ENCODE results near the gene HEXIM1.

HEXIM1 gene

GRCh38 chr17:45190503-45191255 lies 42.4 kb downstream of the HEXIM1 start:
- Histone ChIP-seq H4K20me1 (no peaks in the 10 kb centered on the region), H3K27me3 (no peaks in the 10 kb centered on the region), H3K4me1 (peaks cover 7 to 34% (median 25%) of the 10 kb centered on the region in 10 experiments; a peak in 19 of 20 replicates), H3K36me3 (no peaks in the 10 kb centered on the region), H3K4me2 (peak overlapping the region in 8 of 11 experiments; percentile 43 to 65 (median 54); a peak in 16 of 22 replicates), H3K9ac (0 out of 22 replicates have a peak overlapping the region, but pooled peaks of 2 of the 11 experiments have one; percentile 6 to 14), H3K4me3 (no peak overlapping the region), H3K27ac (peak overlapping the region in 3 of 11 experiments; percentile 1 to 10 (median 9); a peak in 3 of 22 replicates), H3K9me3 (replicated peaks in 1 of 11) (peaks cover 0 to 2% (median 0%) of the 10 kb centered on the region in 11 experiments; a peak in 1 of 22 replicates)
- TF ChIP-seq Cebpa-rat (IDR thresholded peaks at IDR 0.05): no peak

GRCh38 chr17:45195424-45195823 lies 47.1 kb downstream of the HEXIM1 start:
- no peak overlapping the region for H3K4me2 ChIP-seq
- peaks cover 0 to 4% (median 0%) of the 10 kb centered on the region in 11 experiments; a peak in 1 of 22 replicates for H3K9me3 ChIP-seq (replicated peaks in 1 of 11)
- no peak for TF ChIP-seq Cebpa-rat (IDR thresholded peaks at IDR 0.05)

DNA sequence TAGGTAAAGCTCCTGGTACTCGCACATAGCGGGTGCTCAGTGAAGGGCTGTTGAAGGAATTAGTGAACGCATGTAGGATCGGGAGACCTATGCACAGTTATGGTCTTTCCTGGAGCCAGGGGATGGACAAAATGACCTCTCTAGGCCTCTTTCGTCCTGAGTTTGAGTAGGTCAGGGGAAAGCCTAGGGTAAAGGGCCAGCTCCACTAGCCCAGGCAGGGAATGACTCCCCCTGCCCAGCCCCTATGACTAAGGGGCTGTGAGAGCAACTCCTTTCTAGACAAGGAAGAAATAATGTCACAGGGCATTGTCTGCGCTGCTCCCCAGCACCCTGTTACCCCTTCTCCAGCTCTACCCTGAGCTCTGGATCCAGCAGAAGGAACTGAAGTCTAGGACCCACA lies 48.8 kb downstream of the HEXIM1 start:
- peak overlapping the region in 1 of 10 experiments; percentile 39; a peak in 1 of 20 replicates for H3K4me3 ChIP-seq
- H4K20me1 ChIP-seq: no peaks in the 10 kb centered on the region
- H3K4me1 ChIP-seq: peaks cover 49 to 63% (median 59%) of the 10 kb centered on the region in 10 experiments
- no peaks in the 10 kb centered on the region for H3K27me3 ChIP-seq
- peak overlapping the region; percentile 37 to 83 (median 77); a peak in 18 of 22 replicates for H3K9ac ChIP-seq
- TF ChIP-seq Cebpa-rat (IDR thresholded peaks at IDR 0.05): no peak
- peaks cover 0 to 4% (median 0%) of the 10 kb centered on the region in 11 experiments; a peak in 1 of 22 replicates for H3K9me3 ChIP-seq (replicated peaks in 1 of 11)
- H3K36me3 ChIP-seq: no peaks in the 10 kb centered on the region
- peak overlapping the region in 10 of 11 experiments; percentile 31 to 95 (median 88); a peak in 20 of 22 replicates for H3K27ac ChIP-seq
- H3K4me2 ChIP-seq: peak overlapping the region; percentile 64 to 82 (median 75); a peak in 21 of 22 replicates

More at GRCh38 chr17:45195424-45195823, 47.1 kb downstream of the HEXIM1 start:
- Histone ChIP-seq H4K20me1 (no peaks in the 10 kb centered on the region), H3K9ac (no peak overlapping the region), H3K36me3 (no peaks in the 10 kb centered on the region), H3K4me1 (peaks cover 32 to 63% (median 57%) of the 10 kb centered on the region in 10 experiments), H3K27ac (no peak overlapping the region; a peak in 1 of 22 replicates), H3K4me3 (no peak overlapping the region), H3K27me3 (no peaks in the 10 kb centered on the region)

DNA sequence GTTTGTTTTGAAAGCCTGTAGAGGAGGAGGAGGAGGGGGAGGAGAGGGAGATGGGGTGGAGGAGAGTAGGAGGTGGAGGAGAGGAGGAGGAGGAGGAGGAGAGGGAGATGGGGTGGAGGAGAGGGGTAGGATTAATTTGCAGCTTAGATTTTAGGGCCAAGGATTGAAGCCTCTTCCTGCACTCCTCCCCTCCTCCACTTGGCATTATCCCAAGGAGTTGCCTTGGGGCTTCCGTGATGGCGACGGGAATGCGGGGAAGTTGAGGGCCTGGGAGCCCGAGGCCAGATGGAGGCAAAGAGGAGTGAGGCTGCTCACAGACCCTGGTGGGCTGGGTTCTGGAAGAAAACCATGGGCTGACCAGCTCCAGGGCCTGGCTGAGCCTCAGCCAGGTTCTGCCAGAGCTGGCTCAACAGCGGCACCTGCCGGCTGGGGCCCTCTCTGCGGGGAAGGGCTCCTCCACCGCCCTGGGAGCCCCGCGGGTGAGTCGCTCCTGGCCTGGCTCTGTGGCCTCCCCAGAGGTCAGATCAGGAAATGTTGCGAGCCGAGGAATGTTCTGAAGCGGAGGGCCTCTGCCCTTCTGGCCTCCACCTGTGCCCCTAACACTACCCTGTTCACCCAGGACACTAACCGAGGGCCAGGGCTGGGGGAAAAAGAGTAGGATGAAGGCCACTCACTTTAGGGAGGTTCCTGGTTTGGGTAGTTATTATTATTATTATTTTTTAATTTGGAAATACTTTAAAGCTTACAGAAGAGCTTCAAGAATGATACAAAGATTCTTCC lies 49.5 kb downstream of the HEXIM1 start:
- H4K20me1 ChIP-seq: no peaks in the 10 kb centered on the region
- no peaks in the 10 kb centered on the region for H3K36me3 ChIP-seq
- TF ChIP-seq Cebpa-rat (IDR thresholded peaks at IDR 0.05): no peak
- peak overlapping the region; percentile 64 to 82 (median 75) for H3K4me2 ChIP-seq
- H3K4me1 ChIP-seq: peaks cover 51 to 68% (median 61%) of the 10 kb centered on the region in 10 experiments
- H3K27me3 ChIP-seq: no peaks in the 10 kb centered on the region
- H3K4me3 ChIP-seq: peak overlapping the region in 5 of 10 experiments; percentile 2 to 39 (median 16); a peak in 7 of 20 replicates
- H3K9me3 ChIP-seq (replicated peaks in 1 of 11): peaks cover 0 to 4% (median 0%) of the 10 kb centered on the region in 11 experiments; a peak in 1 of 22 replicates
- peak overlapping the region; percentile 36 to 95 (median 88); a peak in 21 of 22 replicates for H3K27ac ChIP-seq
- H3K9ac ChIP-seq: peak overlapping the region; percentile 52 to 83 (median 77); a peak in 21 of 22 replicates

DNA sequence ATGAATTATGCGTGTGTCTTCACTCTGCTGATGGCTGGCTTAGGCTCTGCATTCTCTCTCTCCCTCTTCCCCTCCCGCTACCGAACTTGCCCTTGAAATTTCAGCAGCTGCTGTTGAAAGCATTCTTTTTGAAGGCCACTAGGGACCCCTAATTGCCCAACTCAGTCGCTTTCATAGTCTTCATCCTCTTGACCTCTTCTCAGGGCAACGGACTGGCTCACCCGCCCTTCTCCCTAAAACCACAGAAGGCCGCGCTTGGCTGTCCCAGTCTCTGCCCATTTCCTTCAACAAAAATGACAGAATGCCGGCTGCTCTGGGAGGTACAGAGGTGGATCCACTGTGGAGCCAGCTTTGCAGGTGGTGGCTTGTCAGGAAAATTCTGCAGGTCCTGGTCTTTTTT lies 52.4 kb downstream of the HEXIM1 start:
- H3K27me3 ChIP-seq: no peaks in the 10 kb centered on the region
- H3K27ac ChIP-seq: peak overlapping the region in 9 of 11 experiments; percentile 75 to 95 (median 89); a peak in 18 of 22 replicates
- H3K4me2 ChIP-seq: peak overlapping the region; percentile 68 to 82 (median 75)
- peaks cover 51 to 81% (median 70%) of the 10 kb centered on the region in 10 experiments for H3K4me1 ChIP-seq
- TF ChIP-seq Cebpa-rat (IDR thresholded peaks at IDR 0.05): peak in 9 of 11 experiments; percentile 78 to 95 (median 91); a peak in 17 of 22 replicates
- peaks cover 0 to 11% (median 0%) of the 10 kb centered on the region in 11 experiments; a peak in 2 of 22 replicates for H3K36me3 ChIP-seq
- H3K9me3 ChIP-seq (replicated peaks in 1 of 11): peaks cover 0 to 8% (median 0%) of the 10 kb centered on the region in 11 experiments; a peak in 4 of 22 replicates
- peak overlapping the region in 10 of 11 experiments; percentile 26 to 83 (median 78); a peak in 17 of 22 replicates for H3K9ac ChIP-seq
- H3K4me3 ChIP-seq: peak overlapping the region in 1 of 10 experiments; percentile 1; a peak in 1 of 20 replicates
- no peaks in the 10 kb centered on the region for H4K20me1 ChIP-seq

GRCh38 chr17:45201457-45201856 lies 53.2 kb downstream of the HEXIM1 start:
- Histone ChIP-seq H3K27ac (peak overlapping the region in 9 of 11 experiments; percentile 75 to 95 (median 89); a peak in 18 of 22 replicates), H3K4me2 (peak overlapping the region; percentile 68 to 82 (median 75)), H3K4me3 (no peak overlapping the region), H3K9ac (peak overlapping the region in 10 of 11 experiments; percentile 26 to 83 (median 78); a peak in 18 of 22 replicates), H3K36me3 (peaks cover 0 to 16% (median 0%) of the 10 kb centered on the region in 11 experiments; a peak in 9 of 22 replicates), H4K20me1 (no peaks in the 10 kb centered on the region), H3K4me1 (peaks cover 51 to 79% (median 69%) of the 10 kb centered on the region in 10 experiments), H3K9me3 (replicated peaks in 1 of 11) (peaks cover 0 to 8% (median 0%) of the 10 kb centered on the region in 11 experiments; a peak in 3 of 22 replicates), H3K27me3 (no peaks in the 10 kb centered on the region)
- no peak for TF ChIP-seq Cebpa-rat (IDR thresholded peaks at IDR 0.05)
